GM19240 (cell line): ENCODE measurements around the gene PLXNA2.

Experiments used
- DNase-seq: peaks from one replicate; pipeline ENCODE4 v3.0.0; 2011; ENCODE audit warnings: low spot score; ENCODE audit not compliant: insufficient read length

Gene PLXNA2

GRCh38 chr1:208077232-208078075, 166.7 kb downstream of the PLXNA2 start:
- no peak for DNase-seq

GRCh38 chr1:208074353-208074752, 169.8 kb downstream of the PLXNA2 start:
- DNase-seq = no peak

- no peak for DNase-seq
These were observed 172.7 kb downstream of the PLXNA2 start for GRCh38 chr1:208071435-208072031.

- DNase-seq = no peak
These were observed 174.3 kb downstream of the PLXNA2 start for GRCh38 chr1:208069908-208070307.

- no peak for DNase-seq
These were observed 174.9 kb downstream of the PLXNA2 start for GRCh38 chr1:208069317-208069716.

- DNase-seq = no peak
These were observed 175.3 kb downstream of the PLXNA2 start for GRCh38 chr1:208068908-208069307.

GRCh38 chr1:208068407-208068806, 175.8 kb downstream of the PLXNA2 start:
- no peak for DNase-seq

- no peak for DNase-seq
These were observed 177.6 kb downstream of the PLXNA2 start for GRCh38 chr1:208066583-208066982.

GRCh38 chr1:208065862-208066261, 178.3 kb downstream of the PLXNA2 start:
- no peak for DNase-seq

GRCh38 chr1:208061632-208062031, 182.6 kb downstream of the PLXNA2 start:
- no peak for DNase-seq

GRCh38 chr1:208061118-208061517, 183.1 kb downstream of the PLXNA2 start:
- no peak for DNase-seq

- no peak for DNase-seq
These were observed 183.8 kb downstream of the PLXNA2 start for GRCh38 chr1:208060215-208060869.

GRCh38 chr1:208059409-208060001, 184.7 kb downstream of the PLXNA2 start:
- DNase-seq = no peak

GRCh38 chr1:208058756-208059155, 185.4 kb downstream of the PLXNA2 start:
- no peak for DNase-seq

- no peak for DNase-seq
These were observed 185.9 kb downstream of the PLXNA2 start for GRCh38 chr1:208058267-208058666.

- no peak for DNase-seq
These were observed 187.1 kb downstream of the PLXNA2 start for GRCh38 chr1:208057056-208057455.

- DNase-seq = no peak
These were observed 188.6 kb downstream of the PLXNA2 start for GRCh38 chr1:208055535-208055934.

GRCh38 chr1:208054911-208055379, 189.2 kb downstream of the PLXNA2 start:
- no peak for DNase-seq

GRCh38 chr1:208054485-208054884, 189.7 kb downstream of the PLXNA2 start:
- no peak for DNase-seq

- no peak for DNase-seq
These were observed 190.5 kb downstream of the PLXNA2 start for GRCh38 chr1:208053661-208054060.

GRCh38 chr1:208052926-208053407, 191.2 kb downstream of the PLXNA2 start:
- DNase-seq = no peak

GRCh38 chr1:208052135-208052534, 192.0 kb downstream of the PLXNA2 start:
- no peak for DNase-seq
